ENCODE data around the gene ZNF436. TPM values are rescaled to one million over a fixed set of nuclear protein-coding genes. Genes with fewer than 3 reads are reported as not detected.

Gene ZNF436
- total RNA-seq, 1 experiment from 2014 or later = 16.0 TPM

DNA sequence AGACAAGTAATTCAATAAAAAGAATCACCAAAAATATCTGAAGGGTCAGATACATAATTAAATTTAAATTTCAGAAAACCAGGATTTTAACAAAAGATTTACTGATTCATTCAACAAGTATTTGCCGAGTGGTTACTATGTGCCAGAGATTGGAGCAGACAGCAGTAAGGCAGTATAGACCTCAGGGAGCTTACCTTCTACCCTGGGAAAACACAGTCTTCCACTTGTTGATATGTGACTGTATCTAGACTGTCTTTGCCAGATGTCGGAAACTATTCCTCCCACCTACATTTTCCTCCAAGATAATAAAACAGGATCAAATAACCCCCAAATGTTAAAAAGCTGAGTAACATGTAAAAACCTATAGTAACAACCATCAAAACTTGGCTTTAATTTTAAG is 31.8 kb downstream of the ZNF436 start:
- DNase-seq (ENCODE audit: low read depth, low spot score) (no peak), ATAC-seq (no peak)
- TF ChIP-seq SIN3A (IDR thresholded peaks at IDR 0.05; ENCODE audit: borderline replicate concordance, insufficient read depth, low read depth, low read length) = no peak
- no peak for TF ChIP-seq CTCF (IDR thresholded peaks at IDR 0.05)
- TF ChIP-seq REST (IDR thresholded peaks at IDR 0.05; ENCODE audit: insufficient read depth in 1 of 2, low read depth in 2 of 2, low read length in 1 of 2) = no peak
- no peak for TF ChIP-seq POLR2AphosphoS5 (IDR thresholded peaks at IDR 0.05; ENCODE audit: low read depth, low read length)
- TF ChIP-seq TCF7L2 (IDR thresholded peaks at IDR 0.05; ENCODE audit: low read depth, low read length) = no peak
- no TSS peak for BruUV-seq (replicated peaks)
- Histone ChIP-seq H3K4me1 (ENCODE audit: control insufficient read depth, insufficient read depth, low read length) (peaks cover 35% of the 10 kb centered on the region), H3K36me3 (ENCODE audit: control insufficient read depth, insufficient read depth, low read length) (peaks cover 30% of the 10 kb centered on the region), H3K27me3 (ENCODE audit: control insufficient read depth, insufficient read depth, low read length) (no peaks in the 10 kb centered on the region), H3K4me3 (ENCODE audit: low read depth in 2 of 2, low read length in 2 of 2) (no peak overlapping the region), H3K27ac (ENCODE audit: low read length) (peak overlapping the region; percentile 45), H3K9me3 (ENCODE audit: control insufficient read depth, insufficient read depth, low read depth, low read length) (no peaks in the 10 kb centered on the region)
- intact Hi-C loops (cut with micrococcal nuclease; ENCODE audit: unreplicated experiment) (no loop called here), in situ Hi-C loops (cut with HindIII; ENCODE audit: low pct_unique_long_range_greater_than_20kb, low sequenced_read_pairs) (no loop called here)
- CTCF ChIA-PET = no interaction called here
- POLR2A ChIA-PET = no interaction called here

DNA sequence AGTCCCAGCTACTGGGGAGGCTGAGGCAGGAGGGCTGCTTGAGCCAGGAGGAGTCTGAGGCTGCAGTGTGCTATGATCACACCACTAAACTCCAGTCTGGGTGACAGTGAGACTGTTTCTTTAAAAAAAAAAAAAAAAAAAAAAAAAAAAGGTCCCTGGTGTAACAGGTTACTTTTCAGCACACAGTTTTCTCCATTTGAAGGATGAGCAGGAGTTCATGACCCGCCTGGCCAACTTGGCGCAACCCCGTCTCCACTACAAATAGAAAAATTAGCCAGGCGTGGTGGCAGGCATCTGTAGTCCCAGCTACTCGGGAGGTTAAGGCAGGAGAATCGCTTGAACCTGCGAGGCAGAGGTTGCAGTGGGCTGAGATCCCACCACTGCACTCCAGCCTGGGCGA is 37.9 kb downstream of the ZNF436 start:
- intact Hi-C loops (cut with micrococcal nuclease; ENCODE audit: unreplicated experiment) = no loop called here
- in situ Hi-C loops (cut with HindIII; ENCODE audit: low pct_unique_long_range_greater_than_20kb, low sequenced_read_pairs) = no loop called here
- ChIA-PET CTCF (interaction anchor here (0.6 kb wide), 1 partner anchor 209 kb away, joined by 6 read pairs; no protein-coding TSS in a partner anchor), POLR2A (interaction anchor here (0.7 kb wide), 1 partner anchor 415 kb away, joined by 3 read pairs; no protein-coding TSS in a partner anchor)
- H3K4me3 ChIP-seq (ENCODE audit: low read depth in 2 of 2, low read length in 2 of 2) = no peak overlapping the region
- no peaks in the 10 kb centered on the region for H3K9me3 ChIP-seq (ENCODE audit: control insufficient read depth, insufficient read depth, low read depth, low read length)
- H3K27me3 ChIP-seq (ENCODE audit: control insufficient read depth, insufficient read depth, low read length) = no peaks in the 10 kb centered on the region
- ATAC-seq (no peak), DNase-seq (ENCODE audit: low read depth, low spot score) (no peak)
- no peak for TF ChIP-seq POLR2AphosphoS5 (IDR thresholded peaks at IDR 0.05; ENCODE audit: low read depth, low read length)
- no peak for TF ChIP-seq REST (IDR thresholded peaks at IDR 0.05; ENCODE audit: insufficient read depth in 1 of 2, low read depth in 2 of 2, low read length in 1 of 2)
- no peak for TF ChIP-seq CTCF (IDR thresholded peaks at IDR 0.05)
- TF ChIP-seq TCF7L2 (IDR thresholded peaks at IDR 0.05; ENCODE audit: low read depth, low read length) = no peak
- TF ChIP-seq SIN3A (IDR thresholded peaks at IDR 0.05; ENCODE audit: borderline replicate concordance, insufficient read depth, low read depth, low read length) = no peak
- no peak overlapping the region for H3K27ac ChIP-seq (ENCODE audit: low read length)
- H3K36me3 ChIP-seq (ENCODE audit: control insufficient read depth, insufficient read depth, low read length) = peaks cover 30% of the 10 kb centered on the region
- no peaks in the 10 kb centered on the region for H3K4me1 ChIP-seq (ENCODE audit: control insufficient read depth, insufficient read depth, low read length)
- no TSS peak for BruUV-seq (replicated peaks)
